Right lobe of liver (tissue), 6 donors: ENCODE data around the gene FLVCR2. TPM values are rescaled to one million over a fixed set of nuclear protein-coding genes. Genes with fewer than 3 reads are reported as not detected.

Experiments
- ATAC-seq, 4 donors: fragments of 200-7000 bp; cut with Tn5 transposase; one replicate each; pipeline ENCODE4 v1.9.1; 2020; ENCODE audit warnings: mild to moderate bottlenecking in 4 of 4, moderate library complexity in 4 of 4
- DNase-seq, 3 donors: peaks; one replicate each; pipeline ENCODE4 v3.0.0-alpha.2; 2020
- H3K27ac ChIP-seq, 3 donors: fragments of 200-600 bp; one replicate each; pipeline ENCODE4 v1.8.0; 2022
- H3K27me3 ChIP-seq, 2 donors: fragments of 200-600 bp; one replicate each; pipeline ENCODE4 v1.8.0; 2022
- H3K36me3 ChIP-seq, 4 donors: fragments of 200-600 bp; sonication (generic) in 1 of 4; one replicate each; pipeline versions ENCODE4 v1.5.1 to v1.8.0; 2017 to 2022; ENCODE audit warnings: control low read depth in 1 of 4
- H3K4me1 ChIP-seq, 4 donors: fragments of 200-600 bp; sonication (generic) in 1 of 4; one replicate each; pipeline versions ENCODE4 v1.5.1 to v1.8.0; 2017 to 2022; ENCODE audit warnings: control low read depth in 1 of 4
- H3K4me3 ChIP-seq, 3 donors: fragments of 200-600 bp; one replicate each; pipeline ENCODE4 v1.8.0; 2022
- H3K9me3 ChIP-seq, 4 donors: fragments of 200-600 bp; sonication (generic) in 1 of 4; one replicate each; pipeline versions ENCODE4 v1.5.1 to v1.8.0; 2017 to 2022; ENCODE audit warnings: control low read depth in 1 of 4
- POLR2A ChIP-seq: fragments of 450-650 bp; IDR thresholded peaks from one replicate; pipeline ENCODE4 v1.6.1; 2017; ENCODE audit warnings: antibody characterized with exemption, mild to moderate bottlenecking
- WGBS: methylation state at CpG from one replicate; pipeline ENCODE4 v1.1.6; 2018; ENCODE audit warnings: low coverage, low lambda C conversion rate; ENCODE audit not compliant: insufficient coverage; ENCODE audit errors: missing lambda C conversion rate; 5-methylcytosine and 5-hydroxymethylcytosine counted together
- intact Hi-C, 2 donors: fragments of 100-400 bp; cut with DNase I; formaldehyde crosslinking; loops; one replicate each; pipeline versions ENCODE4 v1.11.2 to v1.14.1; 2022
- total RNA-seq, 6 experiments: library from RNA; depleted of rRNA in 2 of 6; stranded (reverse); fragments of >200 nt in 2 of 6; fragmentation: NEBNext Ultra II Directional in 3 of 6; extraction: Animal tissue kit (Norgen Biotek cat#: 25700) in 3 of 6; gene quantifications; one replicate each; pipeline versions ENCODE4 v1.1.0 to v1.2.4, GENCODE V29; 2016 to 2023
- TF ChIP-seq, protein P1 (sequence below), 4 donors: fragments of 200-600 bp in 3 of 4; fragments of 450-650 bp in 1 of 4; IDR thresholded peaks; one replicate each; pipeline versions ENCODE4 v1.5.1 to v1.8.0; 2016 to 2022; ENCODE audit warnings: antibody characterized with exemption in 4 of 4, mild to moderate bottlenecking in 2 of 4
- donor health status: DM: no; HTN: yes; CAD: no.
- donor health status: DM: no; HTN: no; CAD: no.
- donor health status: DM: no; HTN: no; CAD: no.
- donor health status: DM: no; HTN: yes; CAD: no.
- donor health status: DM: no; HTN: yes; CAD: no.

The FLVCR2 gene
- total RNA-seq, 6 experiments from 2014 or later, result 17.0 to 42.8 (median 27.8) TPM

DNA sequence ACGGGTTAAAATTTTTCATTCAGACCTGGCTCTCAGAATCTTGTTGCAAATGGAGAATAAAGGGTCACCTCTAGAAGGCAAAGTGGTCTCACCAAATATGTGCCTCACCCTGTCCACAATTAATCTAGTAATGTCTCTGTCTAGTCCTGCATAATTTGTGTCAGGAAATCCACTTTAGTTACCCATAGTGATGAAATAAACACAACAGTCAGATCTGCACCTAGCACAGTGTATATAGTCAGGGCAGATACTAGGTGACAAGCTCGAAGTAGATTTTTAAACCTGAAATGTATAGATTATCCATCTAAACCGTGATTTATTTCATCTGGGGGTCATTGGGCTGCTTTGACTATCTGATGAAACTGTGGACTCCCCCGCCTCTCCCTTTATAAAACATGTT, 15.9 kb upstream of the FLVCR2 start:
- no peak for TF ChIP-seq POLR2A
- TF ChIP-seq, protein P1, sequence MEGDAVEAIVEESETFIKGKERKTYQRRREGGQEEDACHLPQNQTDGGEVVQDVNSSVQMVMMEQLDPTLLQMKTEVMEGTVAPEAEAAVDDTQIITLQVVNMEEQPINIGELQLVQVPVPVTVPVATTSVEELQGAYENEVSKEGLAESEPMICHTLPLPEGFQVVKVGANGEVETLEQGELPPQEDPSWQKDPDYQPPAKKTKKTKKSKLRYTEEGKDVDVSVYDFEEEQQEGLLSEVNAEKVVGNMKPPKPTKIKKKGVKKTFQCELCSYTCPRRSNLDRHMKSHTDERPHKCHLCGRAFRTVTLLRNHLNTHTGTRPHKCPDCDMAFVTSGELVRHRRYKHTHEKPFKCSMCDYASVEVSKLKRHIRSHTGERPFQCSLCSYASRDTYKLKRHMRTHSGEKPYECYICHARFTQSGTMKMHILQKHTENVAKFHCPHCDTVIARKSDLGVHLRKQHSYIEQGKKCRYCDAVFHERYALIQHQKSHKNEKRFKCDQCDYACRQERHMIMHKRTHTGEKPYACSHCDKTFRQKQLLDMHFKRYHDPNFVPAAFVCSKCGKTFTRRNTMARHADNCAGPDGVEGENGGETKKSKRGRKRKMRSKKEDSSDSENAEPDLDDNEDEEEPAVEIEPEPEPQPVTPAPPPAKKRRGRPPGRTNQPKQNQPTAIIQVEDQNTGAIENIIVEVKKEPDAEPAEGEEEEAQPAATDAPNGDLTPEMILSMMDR (IDR thresholded peaks at IDR 0.05), result no peak
- WGBS, result 60% methylated on average over 4 of the region's 4 CpGs
- Histone ChIP-seq H3K27ac (no peak overlapping the region), H3K36me3 (no peaks in the 10 kb centered on the region), H3K9me3 (no peaks in the 10 kb centered on the region), H3K4me1 (peaks cover 0 to 9% (median 3%) of the 10 kb centered on the region in 4 donors), H3K4me3 (no peak overlapping the region), H3K27me3 (no peaks in the 10 kb centered on the region)
- intact Hi-C loops, result no loop called here
- ATAC-seq (no peak), DNase-seq (no peak)

DNA sequence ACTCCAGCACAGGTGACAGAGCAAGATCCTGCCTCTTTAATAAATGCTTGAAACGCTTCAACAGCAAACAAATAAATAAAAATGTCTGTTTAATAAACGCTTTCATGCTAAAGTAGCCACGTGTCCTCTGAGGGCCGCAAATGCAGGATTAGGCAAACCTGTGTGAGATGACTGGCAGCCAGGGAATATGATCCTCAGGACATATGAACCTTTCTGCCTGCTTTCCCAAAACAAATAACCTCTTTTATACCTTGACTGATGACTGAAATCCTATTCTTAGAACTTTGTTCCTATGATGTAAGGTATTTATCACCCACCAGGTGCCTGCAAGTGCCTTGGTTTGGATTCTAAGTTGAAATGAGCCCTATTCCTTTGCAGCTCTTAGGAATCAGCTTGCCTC, 14.5 kb upstream of the FLVCR2 start:
- Histone ChIP-seq H3K4me3 (no peak overlapping the region), H3K27ac (no peak overlapping the region), H3K36me3 (no peaks in the 10 kb centered on the region), H3K27me3 (no peaks in the 10 kb centered on the region), H3K4me1 (peaks cover 0 to 9% (median 3%) of the 10 kb centered on the region in 4 donors), H3K9me3 (no peaks in the 10 kb centered on the region)
- intact Hi-C loops, result no loop called here
- DNase-seq (no peak), ATAC-seq (no peak)
- 34% methylated on average over 4 of the region's 4 CpGs for WGBS
- no peak for TF ChIP-seq POLR2A
- TF ChIP-seq, protein P1 (IDR thresholded peaks at IDR 0.05), result no peak

DNA sequence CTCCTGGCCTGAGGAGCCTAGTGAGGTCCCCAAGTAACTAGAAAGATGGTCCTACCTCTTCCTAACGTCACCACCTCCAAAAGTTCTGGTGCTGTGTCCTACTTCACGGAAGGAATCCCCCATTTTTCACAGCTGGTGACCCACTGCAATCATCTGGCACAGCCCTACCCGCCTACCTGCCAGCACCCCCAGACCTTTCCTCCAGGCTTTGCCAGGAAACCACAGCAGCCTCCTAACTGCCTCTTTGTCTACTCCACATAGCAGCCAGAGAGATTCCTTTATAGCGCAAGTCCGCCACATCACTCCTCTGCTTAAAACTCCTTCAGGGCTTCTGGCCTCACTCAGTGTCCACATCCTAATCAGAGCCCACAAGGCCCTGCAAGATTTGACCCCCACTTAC, 13.4 kb upstream of the FLVCR2 start:
- Histone ChIP-seq H3K27ac (no peak overlapping the region), H3K36me3 (no peaks in the 10 kb centered on the region), H3K27me3 (no peaks in the 10 kb centered on the region), H3K4me1 (peaks cover 0 to 8% (median 1%) of the 10 kb centered on the region in 4 donors), H3K4me3 (no peak overlapping the region), H3K9me3 (no peaks in the 10 kb centered on the region)
- TF ChIP-seq, protein P1 (IDR thresholded peaks at IDR 0.05), result no peak
- TF ChIP-seq POLR2A, result no peak
- ATAC-seq, result no peak
- 88% methylated on average over 3 of the region's 5 CpGs for WGBS
- intact Hi-C loops, result no loop called here
- no peak for DNase-seq

DNA sequence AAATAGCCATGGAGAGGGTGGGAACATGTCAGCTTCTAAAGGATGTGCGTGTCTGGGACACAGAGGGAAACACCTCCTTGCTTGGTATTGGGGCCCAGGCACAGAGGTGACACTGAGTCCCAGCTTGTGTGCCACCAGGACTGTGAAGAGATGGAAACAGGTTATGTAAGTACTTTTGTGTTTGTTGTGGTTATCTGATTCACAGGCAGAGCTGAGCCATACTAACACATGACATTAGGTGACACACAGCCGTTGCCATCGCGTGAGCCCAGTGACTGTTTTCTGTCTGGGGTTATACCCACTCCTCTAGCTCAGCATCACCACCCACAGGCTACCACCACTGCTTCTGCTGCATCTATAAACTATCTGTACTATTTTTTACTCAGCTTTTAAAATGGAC, 12.1 kb upstream of the FLVCR2 start:
- H3K36me3 ChIP-seq, result no peaks in the 10 kb centered on the region
- intact Hi-C loops, result no loop called here
- no peaks in the 10 kb centered on the region for H3K4me1 ChIP-seq
- H3K9me3 ChIP-seq, result no peaks in the 10 kb centered on the region
- H3K27ac ChIP-seq, result no peak overlapping the region
- no peak overlapping the region for H3K4me3 ChIP-seq
- ATAC-seq (peak in 1 of 4 donors; percentile 61), DNase-seq (no peak)
- WGBS, result 71% methylated on average over 4 of the region's 4 CpGs
- H3K27me3 ChIP-seq, result no peaks in the 10 kb centered on the region
- no peak for TF ChIP-seq POLR2A
- TF ChIP-seq, protein P1 (IDR thresholded peaks at IDR 0.05), result no peak

DNA sequence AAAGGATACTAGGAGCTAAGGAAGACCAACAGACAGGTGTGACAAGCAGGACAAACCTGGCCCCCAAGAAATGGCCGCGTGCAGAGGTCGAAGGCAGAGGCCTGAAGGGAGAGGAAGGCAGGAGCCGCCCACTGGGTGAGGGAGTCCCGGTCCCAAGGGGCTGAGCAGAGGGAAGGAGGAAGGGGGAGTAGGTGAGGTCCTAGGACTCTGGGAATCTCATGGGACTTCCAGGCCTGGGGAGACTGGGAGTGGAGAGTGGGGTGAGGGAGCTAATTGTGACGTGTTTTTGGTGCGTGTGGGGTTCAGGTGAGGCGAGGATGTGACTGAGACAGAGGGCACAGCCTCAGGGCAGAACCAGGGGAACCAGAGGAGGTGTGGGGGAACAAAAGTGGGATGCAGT, 11.7 kb upstream of the FLVCR2 start:
- DNase-seq (no peak), ATAC-seq (no peak)
- intact Hi-C loops, result no loop called here
- Histone ChIP-seq H3K4me3 (no peak overlapping the region), H3K27me3 (no peaks in the 10 kb centered on the region), H3K27ac (no peak overlapping the region), H3K36me3 (no peaks in the 10 kb centered on the region), H3K9me3 (no peaks in the 10 kb centered on the region), H3K4me1 (no peaks in the 10 kb centered on the region)
- WGBS, result 82% methylated on average over 8 of the region's 8 CpGs
- TF ChIP-seq, protein P1 (IDR thresholded peaks at IDR 0.05), result no peak
- no peak for TF ChIP-seq POLR2A
